AG04449 (cell line): ENCODE measurements around the gene PXMP4.

Experiments used
- CTCF ChIA-PET: fragments of 350-600 bp; formaldehyde crosslinking; extraction: SDS; loops from one replicate; lab custom pipeline; 2021; ENCODE audit warnings: antibody characterized with exemption; lab: Yijun Ruan, JAX
- POLR2A ChIA-PET: fragments of 400-600, 350-600 bp; formaldehyde crosslinking; extraction: SDS; loops from one replicate; lab custom pipeline; 2020; ENCODE audit warnings: antibody characterized with exemption, inconsistent platforms; lab: Yijun Ruan, JAX
- DNase-seq: peaks from one replicate; pipeline ENCODE4 v3.0.0-alpha.2; 2010; ENCODE audit warnings: low read depth, low spot score
- H3K4me3 ChIP-seq: 2 replicates; pipeline ENCODE4 v1.5.1; 2011; ENCODE audit warnings: low read depth, mild to moderate bottlenecking, control low read depth, low read length
- TF ChIP-seq, protein P1 (sequence below): IDR thresholded peaks from one replicate; pipeline ENCODE4 v1.5.1; 2011; ENCODE audit warnings: mild to moderate bottlenecking, moderate library complexity, low read length, control low read depth, inconsistent platforms; ENCODE audit not compliant: insufficient read depth; ENCODE audit errors: missing control alignments

PXMP4 gene

DNA sequence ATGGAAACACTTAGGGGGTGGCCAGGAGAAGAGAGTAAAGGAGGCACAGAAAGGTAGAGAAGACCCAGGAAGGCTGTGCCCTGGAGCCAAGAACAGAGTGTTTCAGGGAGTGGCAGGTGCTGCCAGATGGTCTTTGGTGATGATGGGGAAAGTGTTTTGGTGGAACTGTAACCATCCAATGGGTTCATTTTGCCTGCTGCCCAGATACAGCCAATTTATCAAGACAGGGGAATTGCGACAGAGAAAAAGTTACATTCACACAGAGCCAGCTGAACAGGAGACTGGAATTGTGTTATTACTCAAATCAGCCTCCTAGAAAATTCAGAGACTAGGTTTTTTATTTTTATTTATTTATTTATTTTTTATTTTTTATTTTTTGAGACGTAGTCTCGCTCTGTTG lies 16.9 kb upstream of the PXMP4 start:
- TF ChIP-seq, protein P1, sequence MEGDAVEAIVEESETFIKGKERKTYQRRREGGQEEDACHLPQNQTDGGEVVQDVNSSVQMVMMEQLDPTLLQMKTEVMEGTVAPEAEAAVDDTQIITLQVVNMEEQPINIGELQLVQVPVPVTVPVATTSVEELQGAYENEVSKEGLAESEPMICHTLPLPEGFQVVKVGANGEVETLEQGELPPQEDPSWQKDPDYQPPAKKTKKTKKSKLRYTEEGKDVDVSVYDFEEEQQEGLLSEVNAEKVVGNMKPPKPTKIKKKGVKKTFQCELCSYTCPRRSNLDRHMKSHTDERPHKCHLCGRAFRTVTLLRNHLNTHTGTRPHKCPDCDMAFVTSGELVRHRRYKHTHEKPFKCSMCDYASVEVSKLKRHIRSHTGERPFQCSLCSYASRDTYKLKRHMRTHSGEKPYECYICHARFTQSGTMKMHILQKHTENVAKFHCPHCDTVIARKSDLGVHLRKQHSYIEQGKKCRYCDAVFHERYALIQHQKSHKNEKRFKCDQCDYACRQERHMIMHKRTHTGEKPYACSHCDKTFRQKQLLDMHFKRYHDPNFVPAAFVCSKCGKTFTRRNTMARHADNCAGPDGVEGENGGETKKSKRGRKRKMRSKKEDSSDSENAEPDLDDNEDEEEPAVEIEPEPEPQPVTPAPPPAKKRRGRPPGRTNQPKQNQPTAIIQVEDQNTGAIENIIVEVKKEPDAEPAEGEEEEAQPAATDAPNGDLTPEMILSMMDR, result no peak
- no peak for DNase-seq
- no peak overlapping the region for H3K4me3 ChIP-seq
- ChIA-PET POLR2A (no interaction called here), CTCF (interaction anchor here (1.0 kb wide), 1 partner anchor 55 kb away, joined by 3 read pairs; no protein-coding TSS in a partner anchor)

DNA sequence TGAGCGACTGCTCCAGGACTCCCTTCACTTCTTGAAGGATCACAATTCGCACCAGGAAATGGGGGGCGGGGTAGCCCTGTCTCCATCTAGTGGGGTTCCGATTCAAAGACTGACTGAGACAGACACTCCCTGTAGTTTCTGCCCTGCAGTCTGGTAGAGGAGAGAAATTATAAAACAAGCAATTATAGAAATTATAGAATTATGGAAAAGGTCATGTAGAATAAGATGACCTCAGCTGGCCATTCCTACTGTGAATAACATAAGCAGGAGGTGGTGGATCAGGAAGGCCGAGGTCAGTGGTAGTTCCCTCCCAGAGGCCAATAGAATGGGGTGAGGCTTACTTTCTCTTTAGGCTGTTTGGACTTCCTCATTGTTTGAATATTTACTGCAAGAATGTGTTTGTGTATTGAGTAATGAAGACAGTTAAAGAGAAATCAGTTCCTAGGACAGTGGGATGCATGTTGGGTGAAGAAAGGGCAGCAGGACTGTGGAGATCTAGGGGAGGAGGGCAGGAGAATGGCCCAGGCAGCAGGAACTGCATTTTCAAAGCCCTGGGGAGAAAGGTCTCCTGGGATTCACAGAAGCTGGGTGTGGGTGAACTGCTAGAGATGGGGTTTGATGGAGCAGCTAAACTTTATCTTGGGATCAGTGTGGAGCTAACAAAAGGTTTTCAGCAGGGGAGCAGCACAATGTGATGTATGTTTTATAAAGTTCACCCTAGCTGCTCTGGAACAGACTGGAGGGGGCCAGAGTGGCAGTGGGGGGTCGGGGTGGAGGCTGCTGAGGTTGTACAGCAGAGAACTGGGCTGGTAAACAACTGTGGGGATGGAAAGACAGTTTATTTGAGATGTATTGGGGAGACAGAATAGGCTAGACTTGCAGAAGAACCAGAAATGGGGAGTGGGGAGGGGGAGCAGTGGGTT lies 13.8 kb upstream of the PXMP4 start:
- peak overlapping the region; percentile 20; the same call in 1 of the 2 replicates for H3K4me3 ChIP-seq
- POLR2A ChIA-PET, result no interaction called here
- CTCF ChIA-PET, result interaction anchor here (1.5 kb wide), 2 partner anchors 9 to 23 kb away, joined by 3 read pairs; no protein-coding TSS in a partner anchor
- DNase-seq, result peak; percentile 53
- TF ChIP-seq, protein P1, result no peak

DNA sequence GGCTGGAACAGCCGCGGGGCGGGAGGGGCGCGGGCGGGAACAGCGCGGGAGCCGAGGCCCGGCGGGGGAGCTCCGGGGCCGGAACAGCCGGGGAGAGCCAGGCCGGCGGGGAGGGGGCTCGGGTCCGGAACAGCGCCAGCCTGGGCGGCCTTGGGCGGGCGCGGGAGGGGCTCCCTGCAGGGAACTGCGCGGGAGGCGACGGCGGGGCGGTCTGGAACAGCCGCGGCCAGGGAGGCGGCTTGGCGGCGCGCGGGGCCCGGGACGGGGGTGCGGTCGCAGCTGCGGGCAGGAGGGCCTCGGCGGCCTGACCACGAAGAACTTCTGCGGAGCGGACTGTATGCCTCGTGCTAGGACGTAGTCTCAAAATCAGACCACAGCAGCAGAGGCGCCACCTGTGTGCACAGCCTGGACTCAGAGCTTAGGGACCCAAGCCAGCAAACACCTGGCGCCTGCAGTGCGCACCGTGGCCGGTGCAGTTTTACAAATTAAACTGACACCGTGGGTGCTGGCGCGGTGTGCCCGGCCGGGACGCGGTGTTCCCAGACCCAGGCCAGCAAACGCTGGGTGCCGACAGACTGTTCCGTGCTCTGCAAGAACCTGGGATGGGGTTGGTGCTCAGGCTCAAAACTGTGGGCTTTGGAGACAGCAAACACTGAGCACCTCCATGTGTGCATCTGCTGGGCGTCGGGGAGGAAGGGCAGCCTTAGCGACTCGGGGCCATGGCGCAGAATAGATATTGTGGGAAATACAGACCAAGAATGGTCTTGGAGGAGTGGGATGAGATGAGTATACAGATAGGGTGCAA lies 12.3 kb upstream of the PXMP4 start:
- ChIA-PET POLR2A (interaction anchor here (0.5 to 1.3 kb wide), 4 partner anchors 12 to 82 kb away, joined by 3 to 7 read pairs (median 4); partner anchors contain the start of genes ACTL10 and PXMP4), CTCF (interaction anchor here (0.7 to 1.3 kb wide), 9 partner anchors 9 to 275 kb away, joined by 3 to 7 read pairs (median 3); partner anchors contain the start of gene PXMP4)
- TF ChIP-seq, protein P1, result no peak
- DNase-seq, result no peak
- peak overlapping the region; percentile 67 for H3K4me3 ChIP-seq

DNA sequence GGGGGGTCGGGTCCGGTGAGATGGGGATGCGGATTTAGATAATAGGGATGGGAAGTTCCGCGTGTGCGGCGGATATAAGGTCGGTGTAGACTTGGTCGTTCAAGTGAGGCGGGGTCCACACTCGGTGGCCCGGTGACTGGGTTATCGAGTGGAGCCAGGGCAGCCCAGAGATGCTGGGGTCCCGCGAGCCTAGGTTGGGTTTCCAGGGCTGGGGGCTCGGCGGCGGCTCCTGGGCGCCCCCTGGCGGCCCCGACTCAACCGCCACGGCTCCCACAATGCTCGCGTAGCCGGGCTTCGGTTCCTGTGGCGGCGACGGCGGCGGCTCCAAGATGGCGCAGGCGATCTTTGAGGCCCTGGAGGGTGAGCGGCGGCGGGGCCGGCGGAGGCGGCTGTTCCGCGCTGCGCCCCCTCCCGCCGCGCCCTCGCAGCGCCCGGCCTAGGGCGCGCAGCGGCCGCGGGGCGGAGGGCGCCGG lies 11.6 kb upstream of the PXMP4 start, which contains the start of gene ZNF341:
ZNF341 (plus strand) TSS at position 304 of the 473 bp plus-strand sequence; CDS start at position 330, 26 bp downstream.
- H3K4me3 ChIP-seq, result peak within 1 kb of the TSS; percentile 67
- no peak for DNase-seq
- CTCF ChIA-PET, result interaction anchor here (0.7 to 1.3 kb wide), 6 partner anchors 9 to 274 kb away, joined by 3 to 7 read pairs (median 4); partner anchors contain the start of gene PXMP4
- TF ChIP-seq, protein P1, result peak; percentile 93
- POLR2A ChIA-PET, result interaction anchor here (0.9 kb wide), 1 partner anchor 65 kb away, joined by 3 read pairs; the partner anchor contains the start of gene ACTL10

DNA sequence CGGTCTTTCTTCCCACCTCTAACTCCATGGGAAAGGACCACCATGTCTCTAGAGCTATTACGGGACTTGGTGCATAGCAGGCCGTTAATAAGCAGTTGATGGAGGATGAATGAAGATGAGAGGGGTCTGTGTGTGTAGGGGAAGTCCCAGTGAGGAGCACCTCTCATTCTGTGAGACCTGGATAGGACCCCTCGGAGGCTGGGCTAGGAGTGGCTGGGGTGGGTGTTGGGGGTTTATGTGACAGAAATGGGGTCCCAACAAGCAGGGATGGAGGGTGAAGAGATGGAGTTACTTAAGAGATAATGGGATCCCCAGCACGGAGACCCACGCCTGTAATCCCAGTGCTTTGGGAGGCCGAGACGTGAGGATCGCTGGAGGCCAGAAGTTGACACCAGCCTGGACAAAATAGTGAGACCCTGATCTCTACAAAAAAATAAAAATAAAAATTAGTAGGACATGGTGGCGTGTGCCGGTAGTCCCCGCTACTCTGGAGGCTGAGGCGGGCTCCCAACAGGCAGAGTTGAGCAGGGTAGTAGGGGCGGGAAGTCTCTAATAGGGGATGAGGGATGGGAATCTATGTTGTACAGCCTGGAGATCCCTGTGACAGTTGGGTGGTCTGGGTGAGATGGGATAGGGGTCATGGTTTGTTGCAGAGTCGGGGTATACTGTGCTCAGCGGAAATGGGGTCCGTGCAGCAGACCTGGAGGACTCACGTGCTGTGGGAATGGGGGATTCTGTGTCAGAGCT lies 11.0 kb upstream of the PXMP4 start:
- TF ChIP-seq, protein P1, result no peak
- CTCF ChIA-PET, result interaction anchor here (1.0 to 1.6 kb wide), 7 partner anchors 8 to 82 kb away, joined by 3 to 7 read pairs (median 3); partner anchors contain the start of gene PXMP4
- no peak for DNase-seq
- POLR2A ChIA-PET, result interaction anchor here (0.9 kb wide), 1 partner anchor 65 kb away, joined by 3 read pairs; the partner anchor contains the start of gene ACTL10
- peak overlapping the region; percentile 67 for H3K4me3 ChIP-seq
